HEK293T (cell line): ENCODE data around the gene KRT3.

Source experiments
- ARNT ChIP-seq: fragments of 450-650 bp; IDR thresholded peaks from 2 replicates; pipeline ENCODE4 v1.6.1; 2017; ENCODE audit warnings: mild to moderate bottlenecking
- BHLHE40 ChIP-seq: fragments of 450-650 bp; IDR thresholded peaks from 2 replicates; pipeline ENCODE4 v1.6.1; 2016; ENCODE audit warnings: mild to moderate bottlenecking, moderate library complexity, borderline replicate concordance
- ELF4 ChIP-seq: fragments of 450-650 bp; IDR thresholded peaks from 2 replicates; pipeline ENCODE4 v1.6.1; 2017; ENCODE audit warnings: antibody characterized with exemption
- FOXA1 ChIP-seq: fragments of 450-650 bp; IDR thresholded peaks from 2 replicates; pipeline ENCODE4 v1.6.1; 2016; ENCODE audit warnings: mild to moderate bottlenecking
- FOXK2 ChIP-seq: fragments of 450-650 bp; IDR thresholded peaks from 2 replicates; pipeline ENCODE4 v1.6.1; 2016; ENCODE audit warnings: mild to moderate bottlenecking
- FOXM1 ChIP-seq: fragments of 450-650 bp; IDR thresholded peaks from 2 replicates; pipeline ENCODE4 v1.6.1; 2017; ENCODE audit warnings: mild to moderate bottlenecking, borderline replicate concordance
- HDGF ChIP-seq: fragments of 450-650 bp; IDR thresholded peaks from 2 replicates; pipeline ENCODE4 v1.6.1; 2017; ENCODE audit warnings: antibody characterized with exemption, borderline replicate concordance
- L3MBTL2 ChIP-seq: fragments of 450-650 bp; conservative IDR thresholded peaks from 2 replicates; pipeline ENCODE4 v1.6.1; 2016; ENCODE audit warnings: mild to moderate bottlenecking
- NFRKB ChIP-seq: fragments of 450-650 bp; IDR thresholded peaks from 2 replicates; pipeline ENCODE4 v1.6.1; 2016; ENCODE audit warnings: mild to moderate bottlenecking, moderate library complexity
- SP1 ChIP-seq: fragments of 450-650 bp; IDR thresholded peaks from 2 replicates; pipeline ENCODE4 v1.6.1; 2017
- TARDBP ChIP-seq: fragments of 450-650 bp; IDR thresholded peaks from 2 replicates; pipeline ENCODE4 v1.6.1; 2016
- ZNF384 ChIP-seq: fragments of 450-650 bp; IDR thresholded peaks from 2 replicates; pipeline ENCODE4 v1.6.1; 2016

GRCh38 chr12:52819731-52820510 lies 24.0 kb upstream of the KRT3 start:
- TF ChIP-seq ELF4 (no peak), SP1 (no peak), ZNF384 (no peak), FOXK2 (no peak), HDGF (no peak), FOXA1 (no peak), BHLHE40 (no peak), NFRKB (no peak), L3MBTL2 (no peak), FOXM1 (no peak), TARDBP (no peak), ARNT (no peak)
